BLaER1 (cell line): Measurements from ENCODE around the gene KRTAP4-7.
"Not testable (repeated sequence)": the region's sequence is repeated elsewhere in the genome, so short reads cannot be mapped to it uniquely, and the experiment has no call there.

Experiments used
- H3K27ac ChIP-seq: shearing (Covaris generic); formaldehyde crosslinking; 2 replicates; pipeline ENCODE4 v1.8.1; 2022
- H3K27me3 ChIP-seq: shearing (Covaris generic); formaldehyde crosslinking; 2 replicates; pipeline ENCODE4 v1.8.1; 2022
- H3K36me3 ChIP-seq: shearing (Covaris generic); formaldehyde crosslinking; 2 replicates; pipeline ENCODE4 v1.8.1; 2022
- H3K4me1 ChIP-seq: shearing (Covaris generic); formaldehyde crosslinking; 2 replicates; pipeline ENCODE4 v1.8.1; 2022
- H3K4me2 ChIP-seq: shearing (Covaris generic); formaldehyde crosslinking; 2 replicates; pipeline ENCODE4 v1.8.1; 2022
- H3K4me3 ChIP-seq: shearing (Covaris generic); formaldehyde crosslinking; 2 replicates; pipeline ENCODE4 v1.8.1; 2022
- H3K9ac ChIP-seq: shearing (Covaris generic); formaldehyde crosslinking; 2 replicates; pipeline ENCODE4 v1.8.1; 2022
- H3K9me3 ChIP-seq: shearing (Covaris generic); formaldehyde crosslinking; 2 replicates; pipeline ENCODE4 v1.8.1; 2022
- H4K20me1 ChIP-seq: shearing (Covaris generic); formaldehyde crosslinking; 2 replicates; pipeline ENCODE4 v1.8.1; 2022
- Cebpa-rat ChIP-seq: shearing (Covaris generic); IDR thresholded peaks from 2 replicates; pipeline ENCODE4 v1.8.1; 2022

Gene KRTAP4-7

DNA sequence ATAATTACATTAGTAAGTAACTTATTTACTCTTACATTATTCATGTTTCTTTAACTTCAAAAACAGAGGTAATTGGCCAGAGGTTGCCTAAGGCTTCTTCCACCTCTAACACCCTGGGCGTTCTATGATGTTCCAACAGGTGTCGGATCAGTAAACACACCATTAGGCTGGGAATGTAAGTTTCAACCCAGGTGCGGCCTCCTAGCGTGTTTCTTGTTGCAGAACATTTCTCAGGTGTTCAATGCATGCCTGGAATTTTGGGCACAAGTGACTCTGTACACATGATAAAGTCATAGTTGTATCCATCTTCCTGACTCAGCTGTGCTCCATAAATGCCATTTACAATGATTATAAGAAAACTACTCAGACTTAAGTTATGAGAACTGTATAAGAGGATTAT lies 29.9 kb upstream of the KRTAP4-7 start:
- no peak for TF ChIP-seq Cebpa-rat

DNA sequence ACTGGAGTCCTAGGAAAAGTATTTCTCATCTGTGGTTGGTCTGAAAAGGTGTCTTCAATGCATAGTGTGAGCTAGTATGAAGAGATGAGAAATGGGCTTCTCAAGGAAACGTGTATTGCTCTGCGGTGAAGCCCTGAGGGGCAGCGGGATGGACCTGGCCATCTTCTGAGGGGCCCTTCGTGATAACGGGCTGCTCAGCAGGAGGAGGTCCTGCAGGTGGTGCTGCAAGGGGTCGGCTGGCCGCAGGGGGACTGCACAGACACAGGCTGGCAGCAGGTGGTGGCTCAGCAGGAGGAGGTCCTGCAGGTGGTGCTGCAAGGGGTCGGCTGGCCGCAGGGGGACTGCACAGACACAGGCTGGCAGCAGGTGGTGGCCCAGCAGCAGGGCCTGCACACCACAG lies 29.4 kb upstream of the KRTAP4-7 start:
- H3K27ac ChIP-seq, H3K27me3 ChIP-seq, H3K4me3 ChIP-seq, H3K9me3 ChIP-seq, H3K9ac ChIP-seq, H3K4me1 ChIP-seq, H4K20me1 ChIP-seq, H3K36me3 ChIP-seq, H3K4me2 ChIP-seq: not testable (repeated sequence)

More for the DNA sequence above, 29.9 kb upstream of the KRTAP4-7 start:
- Histone ChIP-seq H3K27me3 (no peaks in the 10 kb centered on the region), H3K4me1 (no peaks in the 10 kb centered on the region), H3K27ac (no peak overlapping the region), H3K4me3 (no peak overlapping the region), H3K9me3 (peaks cover 6% of the 10 kb centered on the region; the same call in 1 of the 2 replicates), H3K36me3 (no peaks in the 10 kb centered on the region), H3K4me2 (no peak overlapping the region), H3K9ac (no peak overlapping the region), H4K20me1 (no peaks in the 10 kb centered on the region)

GRCh38 chr17:41055130-41055529 lies 28.8 kb upstream of the KRTAP4-7 start, which contains the start of gene KRTAP2-2:
KRTAP2-2 (minus strand) TSS chr17:41055230; CDS start chr17:41055211, 19 bp downstream.
- not testable (repeated sequence) for H3K36me3 ChIP-seq, H3K27ac ChIP-seq, H4K20me1 ChIP-seq, H3K27me3 ChIP-seq, H3K9me3 ChIP-seq, H3K9ac ChIP-seq, H3K4me1 ChIP-seq, H3K4me2 ChIP-seq, H3K4me3 ChIP-seq

DNA sequence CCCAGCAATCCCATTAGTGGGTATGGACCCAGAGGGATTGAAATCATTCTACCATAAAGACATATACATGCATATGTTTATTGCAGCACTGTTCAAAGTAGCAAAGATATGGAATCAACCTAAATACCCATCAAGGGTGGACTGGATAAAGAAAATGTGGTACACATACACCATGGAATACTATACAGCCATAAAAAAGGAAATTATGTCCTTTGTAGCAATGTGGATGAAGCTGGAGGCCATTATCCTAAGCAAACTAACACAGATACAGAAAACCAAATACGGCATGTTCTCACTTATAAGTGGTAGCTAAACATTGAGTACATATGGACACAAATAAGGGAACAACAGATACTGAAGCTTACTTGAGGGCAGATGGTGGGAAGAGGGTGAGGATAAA lies 26.4 kb upstream of the KRTAP4-7 start:
- peaks cover 6% of the 10 kb centered on the region; the same call in 1 of the 2 replicates for H3K9me3 ChIP-seq
- no peaks in the 10 kb centered on the region for H3K27me3 ChIP-seq
- no peak overlapping the region for H3K4me3 ChIP-seq
- H3K36me3 ChIP-seq, result no peaks in the 10 kb centered on the region
- H3K4me1 ChIP-seq, result no peaks in the 10 kb centered on the region
- H4K20me1 ChIP-seq, result no peaks in the 10 kb centered on the region
- H3K4me2 ChIP-seq, result no peak overlapping the region
- H3K27ac ChIP-seq, result no peak overlapping the region
- H3K9ac ChIP-seq, result no peak overlapping the region
- TF ChIP-seq Cebpa-rat, result no peak

- Histone ChIP-seq H4K20me1 (no peaks in the 10 kb centered on the region), H3K27me3 (no peaks in the 10 kb centered on the region), H3K4me1 (no peaks in the 10 kb centered on the region), H3K9me3 (0 out of 2 replicates have a peak, but pooled peaks cover 6% of the 10 kb centered on the region), H3K4me3 (no peak overlapping the region), H3K36me3 (no peaks in the 10 kb centered on the region), H3K9ac (no peak overlapping the region), H3K27ac (no peak overlapping the region), H3K4me2 (no peak overlapping the region)
- TF ChIP-seq Cebpa-rat, result no peak
These were observed 25.2 kb upstream of the KRTAP4-7 start for GRCh38 chr17:41058741-41059140.

DNA sequence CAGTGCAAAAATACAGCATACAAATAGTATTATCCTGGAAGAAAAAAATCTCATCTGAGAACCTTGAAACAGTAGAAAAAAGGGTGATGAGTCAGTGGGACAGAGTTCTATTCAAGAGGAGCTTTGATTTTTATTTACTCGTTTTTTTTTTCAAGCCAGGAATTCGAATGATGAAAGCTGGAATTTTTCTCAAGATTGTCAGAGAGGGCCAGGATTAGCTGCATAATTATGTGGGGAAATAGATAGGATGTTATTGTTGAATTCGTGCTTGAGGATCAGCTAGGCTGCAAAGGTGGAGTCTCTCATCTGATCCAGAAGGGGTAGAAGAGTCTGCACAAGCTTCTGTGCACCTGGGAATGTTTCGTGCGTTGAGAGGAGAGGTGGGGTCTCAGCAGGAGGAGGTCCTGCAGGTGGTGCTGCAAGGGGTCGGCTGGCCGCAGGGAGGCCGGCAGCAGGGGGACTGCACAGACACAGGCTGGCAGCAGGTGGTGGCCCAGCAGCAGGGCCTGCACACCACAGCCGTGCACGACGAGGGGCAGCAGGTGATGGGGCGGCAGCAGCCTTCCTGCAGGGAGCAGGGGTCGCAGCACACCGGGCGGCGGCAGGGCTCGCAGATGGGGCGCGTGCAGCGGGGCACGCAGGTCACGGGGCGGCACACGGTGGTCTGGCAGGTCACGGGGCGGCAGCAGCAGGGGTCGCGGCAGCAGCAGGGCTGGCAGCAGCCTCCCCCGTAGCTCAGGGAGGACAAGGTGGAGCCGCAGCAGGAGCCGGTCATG lies 24.5 kb upstream of the KRTAP4-7 start:
- H3K27ac ChIP-seq, H3K9ac ChIP-seq, H3K27me3 ChIP-seq, H3K4me1 ChIP-seq, H3K9me3 ChIP-seq, H3K4me2 ChIP-seq, H3K4me3 ChIP-seq, H3K36me3 ChIP-seq, H4K20me1 ChIP-seq: not testable (repeated sequence)

GRCh38 chr17:41060052-41060604 lies 23.8 kb upstream of the KRTAP4-7 start, which contains the start of gene KRTAP2-3:
KRTAP2-3 (minus strand) TSS chr17:41060114; CDS start chr17:41060050, 64 bp downstream.
- Histone ChIP-seq H3K36me3 (no peaks in the 10 kb centered on the region), H3K27me3 (no peaks in the 10 kb centered on the region), H3K4me2 (no peak within 1 kb of the TSS), H3K4me1 (no peaks in the 10 kb centered on the region), H3K9ac (no peak within 1 kb of the TSS), H3K27ac (no peak within 1 kb of the TSS), H3K9me3 (0 out of 2 replicates have a peak, but pooled peaks cover 6% of the 10 kb centered on the region), H3K4me3 (no peak within 1 kb of the TSS), H4K20me1 (no peaks in the 10 kb centered on the region)
- TF ChIP-seq Cebpa-rat, result no peak

DNA sequence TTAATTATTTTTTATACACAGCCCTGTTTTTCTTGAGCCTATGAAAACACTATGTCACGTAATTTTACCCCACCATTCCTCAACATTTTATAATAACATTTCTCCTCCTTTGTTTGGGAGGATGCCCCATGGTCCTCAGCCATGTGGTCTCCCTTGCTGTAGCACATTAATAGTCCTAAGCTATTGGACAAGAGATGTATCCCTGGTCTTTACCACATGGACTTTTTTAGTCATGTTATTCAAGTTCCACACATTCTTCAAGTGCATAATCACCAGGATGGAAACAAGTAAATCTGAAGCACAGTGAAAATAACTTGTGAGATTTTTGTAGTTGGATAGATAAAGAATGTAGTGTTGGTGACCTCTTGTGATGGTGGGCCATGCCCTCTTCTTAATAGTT lies 22.0 kb upstream of the KRTAP4-7 start:
- no peak overlapping the region for H3K9ac ChIP-seq
- no peak overlapping the region for H3K4me3 ChIP-seq
- H3K27me3 ChIP-seq, result no peaks in the 10 kb centered on the region
- H4K20me1 ChIP-seq, result no peaks in the 10 kb centered on the region
- H3K36me3 ChIP-seq, result no peaks in the 10 kb centered on the region
- no peaks in the 10 kb centered on the region for H3K4me1 ChIP-seq
- no peak overlapping the region for H3K27ac ChIP-seq
- H3K4me2 ChIP-seq, result no peak overlapping the region
- TF ChIP-seq Cebpa-rat, result no peak
- H3K9me3 ChIP-seq, result 0 out of 2 replicates have a peak, but pooled peaks cover 6% of the 10 kb centered on the region

GRCh38 chr17:41063449-41063848 lies 20.5 kb upstream of the KRTAP4-7 start:
- no peaks in the 10 kb centered on the region for H3K9me3 ChIP-seq
- H3K4me3 ChIP-seq, result no peak overlapping the region
- no peak overlapping the region for H3K9ac ChIP-seq
- H3K27ac ChIP-seq, result no peak overlapping the region
- H3K36me3 ChIP-seq, result no peaks in the 10 kb centered on the region
- H4K20me1 ChIP-seq, result no peaks in the 10 kb centered on the region
- no peak for TF ChIP-seq Cebpa-rat
- no peaks in the 10 kb centered on the region for H3K27me3 ChIP-seq
- no peaks in the 10 kb centered on the region for H3K4me1 ChIP-seq
- H3K4me2 ChIP-seq, result no peak overlapping the region

DNA sequence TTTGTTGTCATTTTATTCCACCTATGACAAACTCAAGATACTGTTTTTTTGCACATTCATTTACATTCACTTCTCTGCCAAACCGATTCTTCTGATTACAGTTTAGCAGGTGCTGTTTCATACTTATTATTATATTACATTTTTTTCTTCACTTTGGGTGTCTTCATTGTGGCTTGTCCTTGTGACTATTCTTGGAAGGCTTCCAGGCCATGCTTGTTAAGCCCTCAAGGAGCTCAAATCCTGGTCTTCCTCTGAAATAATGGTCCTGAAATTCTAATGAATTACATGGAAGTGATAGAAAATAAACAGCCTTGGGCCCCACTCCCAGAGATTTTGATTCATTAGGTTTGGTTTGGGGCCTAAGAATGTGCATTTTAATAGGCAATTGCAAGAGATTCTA lies 19.6 kb upstream of the KRTAP4-7 start:
- Histone ChIP-seq H3K4me3 (no peak overlapping the region), H3K27ac (no peak overlapping the region), H3K4me1 (no peaks in the 10 kb centered on the region), H3K9me3 (no peaks in the 10 kb centered on the region), H3K27me3 (no peaks in the 10 kb centered on the region), H3K4me2 (no peak overlapping the region), H3K36me3 (no peaks in the 10 kb centered on the region), H3K9ac (no peak overlapping the region), H4K20me1 (no peaks in the 10 kb centered on the region)
- TF ChIP-seq Cebpa-rat, result no peak

- not testable (repeated sequence) for H3K4me1 ChIP-seq, H3K27ac ChIP-seq, H3K9me3 ChIP-seq, H3K4me2 ChIP-seq, H3K4me3 ChIP-seq, H3K9ac ChIP-seq, H3K36me3 ChIP-seq, H3K27me3 ChIP-seq, H4K20me1 ChIP-seq
These were observed 18.8 kb upstream of the KRTAP4-7 start for GRCh38 chr17:41065016-41065689.
